Urothelium cell line (cell line): ENCODE data around the gene GTF3A.
A peak's percentile ranks its signal among the peaks of the same experiment; 100 is the strongest.

Source experiments
- DNase-seq: peaks from one replicate; pipeline ENCODE4 v3.0.0; 2011; ENCODE audit warnings: low spot score, mixed read lengths
- FAIRE-seq: peaks from 2 replicates; lab custom pipeline; 2011; peaks lifted over from hg19 to GRCh38; lab: Jason Lieb, UNC

GTF3A gene

GRCh38 chr13:27404680-27405079 is 19.7 kb upstream of the GTF3A start:
- FAIRE-seq (no peak), DNase-seq (no peak)

- FAIRE-seq (no peak), DNase-seq (no peak)
These were observed 18.8 kb upstream of the GTF3A start for GRCh38 chr13:27405546-27406134.

GRCh38 chr13:27406178-27406939 is 18.1 kb upstream of the GTF3A start:
- peak; percentile 31 for DNase-seq
- FAIRE-seq = no peak

GRCh38 chr13:27408074-27408473 is 16.3 kb upstream of the GTF3A start:
- no peak for FAIRE-seq
- DNase-seq = no peak

GRCh38 chr13:27409013-27409412 is 15.4 kb upstream of the GTF3A start:
- no peak for FAIRE-seq

GRCh38 chr13:27411341-27411740 is 13.1 kb upstream of the GTF3A start:
- DNase-seq (no peak), FAIRE-seq (no peak)

More at GRCh38 chr13:27409013-27409412, 15.4 kb upstream of the GTF3A start:
- no peak for DNase-seq

- FAIRE-seq = no peak
These were observed 9.3 kb upstream of the GTF3A start for GRCh38 chr13:27415116-27415515.

GRCh38 chr13:27419328-27419727 is 5.1 kb upstream of the GTF3A start:
- FAIRE-seq (no peak), DNase-seq (no peak)

More at GRCh38 chr13:27415116-27415515, 9.3 kb upstream of the GTF3A start:
- DNase-seq = no peak

- DNase-seq = no peak
- FAIRE-seq = no peak
These were observed 3.1 kb upstream of the GTF3A start for GRCh38 chr13:27421101-27421871.

- DNase-seq = no peak
- FAIRE-seq = no peak
These were observed 1.1 kb upstream of the GTF3A start for GRCh38 chr13:27423333-27423732.

GRCh38 chr13:27425158-27425917 is 919 bp downstream of the GTF3A start:
- DNase-seq = no peak
- no peak for FAIRE-seq

- peak; percentile 70 for DNase-seq
- FAIRE-seq = no peak
These were observed 1.7 kb downstream of the GTF3A start for GRCh38 chr13:27425918-27426630.

- no peak for DNase-seq
- no peak for FAIRE-seq
These were observed 3.2 kb downstream of the GTF3A start for GRCh38 chr13:27427641-27428040.

GRCh38 chr13:27428160-27428559 is 3.7 kb downstream of the GTF3A start:
- FAIRE-seq (no peak), DNase-seq (no peak)

- DNase-seq (no peak), FAIRE-seq (no peak)
These were observed 7.8 kb downstream of the GTF3A start for GRCh38 chr13:27432180-27432579.

- DNase-seq (no peak), FAIRE-seq (no peak)
These were observed 8.3 kb downstream of the GTF3A start for GRCh38 chr13:27432611-27433210.

GRCh38 chr13:27437126-27437525 is 12.7 kb downstream of the GTF3A start:
- FAIRE-seq (no peak), DNase-seq (no peak)

- FAIRE-seq = no peak
- DNase-seq = no peak
These were observed 16.0 kb downstream of the GTF3A start for GRCh38 chr13:27440408-27440807.

- DNase-seq (no peak), FAIRE-seq (no peak)
These were observed 17.7 kb downstream of the GTF3A start for GRCh38 chr13:27442071-27442647.

- FAIRE-seq = no peak
- no peak for DNase-seq
These were observed 18.4 kb downstream of the GTF3A start for GRCh38 chr13:27442797-27443196.
